COLO829 (cell line): Measurements from ENCODE around the gene FBXW10.
"Not testable (repeated sequence)": the region's sequence is repeated elsewhere in the genome, so short reads cannot be mapped to it uniquely, and the experiment has no call there.

Experiments used
- DNase-seq: peaks from one replicate; pipeline ENCODE4 v3.0.0; 2012; ENCODE audit warnings: low spot score

Gene FBXW10, protein sequence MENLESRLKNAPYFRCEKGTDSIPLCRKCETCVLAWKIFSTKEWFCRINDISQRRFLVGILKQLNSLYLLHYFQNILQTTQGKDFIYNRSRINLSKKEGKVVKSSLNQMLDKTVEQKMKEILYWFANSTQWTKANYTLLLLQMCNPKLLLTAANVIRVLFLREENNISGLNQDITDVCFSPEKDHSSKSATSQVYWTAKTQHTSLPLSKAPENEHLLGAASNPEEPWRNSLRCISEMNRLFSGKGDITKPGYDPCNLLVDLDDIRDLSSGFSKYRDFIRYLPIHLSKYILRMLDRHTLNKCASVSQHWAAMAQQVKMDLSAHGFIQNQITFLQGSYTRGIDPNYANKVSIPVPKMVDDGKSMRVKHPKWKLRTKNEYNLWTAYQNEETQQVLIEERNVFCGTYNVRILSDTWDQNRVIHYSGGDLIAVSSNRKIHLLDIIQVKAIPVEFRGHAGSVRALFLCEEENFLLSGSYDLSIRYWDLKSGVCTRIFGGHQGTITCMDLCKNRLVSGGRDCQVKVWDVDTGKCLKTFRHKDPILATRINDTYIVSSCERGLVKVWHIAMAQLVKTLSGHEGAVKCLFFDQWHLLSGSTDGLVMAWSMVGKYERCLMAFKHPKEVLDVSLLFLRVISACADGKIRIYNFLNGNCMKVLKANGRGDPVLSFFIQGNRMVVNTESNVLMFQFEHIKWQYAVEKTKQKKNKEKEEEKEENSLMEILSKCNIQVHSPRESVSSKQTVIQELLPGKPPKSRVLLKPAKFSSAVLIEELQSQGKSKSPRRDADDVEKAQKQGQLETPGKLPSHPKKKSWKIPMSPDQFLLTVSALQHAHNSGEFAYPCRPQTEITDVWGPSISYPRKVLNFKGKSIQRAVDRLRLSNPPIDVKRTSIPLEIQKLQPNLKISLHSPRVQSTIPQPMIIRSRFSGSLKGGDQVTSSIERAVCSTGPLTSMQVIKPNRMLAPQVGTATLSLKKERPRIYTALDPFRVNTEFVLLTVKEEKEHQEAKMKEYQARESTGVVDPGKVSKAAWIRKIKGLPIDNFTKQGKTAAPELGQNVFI

DNA sequence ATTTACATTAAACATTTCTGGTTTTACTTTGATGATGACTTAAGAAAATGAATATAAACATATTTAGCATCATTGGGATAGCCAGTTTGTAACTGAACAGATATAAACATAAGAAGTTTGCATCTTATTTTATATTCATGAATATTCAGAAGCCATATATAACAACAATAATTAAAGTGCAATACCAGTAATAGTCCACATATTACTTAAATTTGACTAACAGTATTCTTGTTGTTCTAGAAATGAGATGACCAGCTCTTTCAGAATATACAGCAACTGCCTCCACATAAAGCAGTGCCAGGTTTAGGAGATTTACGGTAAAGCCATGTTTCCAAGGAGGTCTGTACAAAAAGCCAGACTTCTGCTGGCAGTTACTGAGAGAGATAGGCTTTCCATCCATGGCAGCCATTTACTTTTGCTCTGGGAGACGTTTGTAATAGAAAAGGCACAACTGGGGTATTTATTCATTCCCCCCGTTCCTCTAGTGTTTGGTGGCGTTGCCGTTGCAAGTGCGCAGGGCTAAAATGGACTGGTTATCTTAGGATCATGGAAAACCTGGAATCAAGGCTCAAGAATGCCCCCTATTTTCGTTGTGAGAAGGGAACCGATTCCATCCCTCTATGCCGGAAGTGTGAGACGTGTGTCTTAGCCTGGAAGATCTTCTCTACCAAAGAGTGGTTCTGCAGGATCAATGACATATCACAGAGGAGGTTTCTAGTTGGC is at the start of gene FBXW10:
Gene FBXW10 (plus strand): TSS at position 356 of the 723 bp plus-strand sequence. CDS start 191 bp downstream, at position 547.
- not testable (repeated sequence) for DNase-seq

DNA sequence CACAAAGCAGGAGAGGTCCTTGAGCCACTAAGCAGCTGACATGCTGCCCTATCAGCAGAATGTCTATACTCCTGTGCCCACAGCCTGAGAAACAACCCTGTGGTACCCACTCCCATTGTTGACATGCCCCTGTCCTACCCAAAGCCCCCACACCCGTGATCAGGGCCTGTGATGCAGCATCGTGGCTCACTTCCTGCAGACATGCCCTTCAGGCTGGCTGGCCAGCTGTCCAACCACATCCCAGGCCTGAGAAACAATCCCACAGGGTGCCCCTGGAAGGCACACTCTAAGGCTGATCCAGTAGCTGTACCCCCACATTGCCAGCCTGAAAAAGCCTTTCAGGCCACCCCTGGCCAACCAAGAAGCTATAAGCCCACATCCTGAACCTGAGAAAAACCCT is 48.7 kb upstream of the FBXW10 start:
- not testable (repeated sequence) for DNase-seq

DNA sequence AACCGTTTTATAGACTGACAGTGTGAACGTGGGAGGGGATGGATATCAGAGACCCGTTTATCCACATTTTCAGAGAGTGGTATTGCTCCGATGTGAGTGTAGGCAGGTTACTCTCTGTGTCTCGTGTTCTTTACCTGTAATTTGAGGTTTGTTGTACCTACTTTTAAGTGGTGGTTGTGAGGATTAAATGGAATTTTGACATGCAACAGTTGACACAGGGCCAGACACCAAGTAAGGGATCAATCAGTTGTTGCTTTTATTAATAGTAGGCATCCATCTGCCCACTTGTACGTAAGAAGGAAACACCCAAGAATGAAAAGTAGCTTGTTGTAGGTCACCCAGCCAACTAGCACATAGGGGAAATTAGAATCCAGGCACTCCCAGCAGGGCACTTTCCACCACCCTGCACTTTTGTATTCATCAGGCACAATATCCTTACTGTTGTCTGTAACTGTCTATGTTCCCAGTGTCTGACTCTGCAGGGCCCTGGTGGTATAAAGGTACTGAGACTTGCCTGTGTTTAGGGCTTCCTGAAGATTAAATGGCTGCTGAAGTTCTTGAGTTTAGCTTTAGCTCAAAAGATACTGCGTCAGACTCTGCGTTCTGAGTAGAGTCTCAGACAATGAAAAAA is 45.3 kb upstream of the FBXW10 start:
- DNase-seq, result peak; percentile 0

- peak; percentile 8 for DNase-seq
Measured at GRCh38 chr17:18705955-18706354, 37.9 kb upstream of the FBXW10 start.

DNA sequence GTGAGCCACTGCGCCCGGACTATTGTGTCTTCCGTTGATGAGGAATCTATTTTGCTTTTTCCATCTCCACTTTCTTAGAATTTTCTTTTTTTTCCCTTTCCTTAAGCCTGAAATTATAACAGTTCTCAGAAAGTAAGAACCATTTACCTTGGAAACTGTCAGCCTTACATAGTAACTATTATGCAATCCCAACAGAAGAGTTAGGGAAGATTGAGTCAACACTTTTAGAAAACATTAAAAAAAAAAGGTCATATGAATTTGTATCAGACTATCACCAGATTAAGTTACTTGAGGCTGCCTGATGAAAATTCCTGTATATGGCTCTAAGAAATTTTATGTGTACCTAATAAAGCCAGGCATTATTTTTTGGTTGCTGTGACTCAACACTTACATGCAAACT is 35.6 kb upstream of the FBXW10 start:
- not testable (repeated sequence) for DNase-seq

GRCh38 chr17:18712354-18712999 is 31.4 kb upstream of the FBXW10 start:
- not testable (repeated sequence) for DNase-seq

DNA sequence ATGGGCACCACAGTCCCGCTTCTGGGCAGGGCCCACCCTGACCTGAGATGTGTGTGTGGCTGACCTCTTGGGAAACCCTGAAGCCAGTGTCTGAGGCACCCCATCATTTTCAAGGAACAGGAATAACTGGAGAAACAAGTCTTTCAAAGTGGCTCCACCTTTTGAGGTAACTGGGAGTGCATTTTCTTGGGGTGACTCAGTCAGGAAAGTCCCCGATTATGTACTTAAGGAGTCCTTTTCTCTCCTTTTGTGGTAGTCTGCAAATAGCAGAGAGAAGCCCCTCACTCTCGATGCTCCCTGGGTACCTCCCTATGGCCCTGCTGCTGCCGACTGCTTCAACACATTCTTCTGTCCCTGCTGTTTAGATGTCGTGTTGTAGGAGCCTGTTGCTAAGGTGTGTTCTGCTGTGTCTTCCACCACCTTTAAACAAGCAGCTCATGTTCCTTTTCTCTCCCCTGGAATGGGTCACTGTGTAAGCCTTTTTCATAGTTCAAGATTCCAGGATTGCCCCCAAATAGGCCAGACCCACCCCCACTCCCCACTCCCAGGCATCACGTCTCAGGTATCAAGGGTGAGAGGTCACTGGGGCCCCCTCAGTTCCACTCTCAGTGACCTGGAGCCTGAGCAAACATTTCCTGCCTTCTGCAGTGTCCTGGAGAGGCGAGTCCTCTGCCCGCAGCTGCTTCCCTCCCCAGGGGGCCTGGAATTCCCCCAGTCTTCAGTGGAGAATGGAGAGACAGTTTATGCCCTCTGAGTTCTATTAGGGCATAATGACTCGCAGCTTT is 25.0 kb upstream of the FBXW10 start:
- DNase-seq, result not testable (repeated sequence)

DNA sequence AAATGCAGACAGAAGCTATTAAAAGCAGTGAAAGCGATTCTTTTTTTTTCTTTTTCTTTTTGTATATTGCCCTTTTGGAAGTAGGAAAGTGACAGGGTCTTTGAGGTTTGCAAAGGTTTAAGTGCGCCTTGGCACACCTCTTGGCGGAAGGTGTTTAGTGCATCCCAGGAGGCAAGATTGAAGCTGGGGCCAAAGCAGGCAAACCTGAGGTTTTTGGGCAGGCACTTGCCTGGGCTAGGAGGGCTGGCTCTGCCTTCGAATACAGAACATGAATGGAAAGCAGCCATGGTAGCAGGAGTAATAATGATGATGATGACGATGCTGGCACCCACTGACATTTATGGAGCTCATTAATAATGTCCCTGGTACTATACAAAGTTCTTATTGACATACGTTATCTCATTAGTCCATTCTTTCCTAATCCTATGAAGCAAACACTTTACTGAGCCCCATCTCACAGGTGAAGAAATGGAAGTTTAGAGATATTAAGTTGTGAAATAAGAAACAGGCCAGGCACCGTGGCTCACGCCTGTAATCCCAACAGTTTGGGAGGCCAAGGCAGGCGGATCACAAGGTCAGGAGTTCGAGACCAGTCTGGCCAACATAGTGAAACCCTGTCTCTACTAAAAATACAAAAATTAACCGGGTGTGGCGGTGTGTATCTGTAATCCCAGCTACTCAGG is 24.3 kb upstream of the FBXW10 start:
- DNase-seq, result not testable (repeated sequence)

GRCh38 chr17:18721775-18722547 is 21.9 kb upstream of the FBXW10 start:
- not testable (repeated sequence) for DNase-seq

- not testable (repeated sequence) for DNase-seq
Measured at GRCh38 chr17:18722612-18723011, 21.2 kb upstream of the FBXW10 start.

DNA sequence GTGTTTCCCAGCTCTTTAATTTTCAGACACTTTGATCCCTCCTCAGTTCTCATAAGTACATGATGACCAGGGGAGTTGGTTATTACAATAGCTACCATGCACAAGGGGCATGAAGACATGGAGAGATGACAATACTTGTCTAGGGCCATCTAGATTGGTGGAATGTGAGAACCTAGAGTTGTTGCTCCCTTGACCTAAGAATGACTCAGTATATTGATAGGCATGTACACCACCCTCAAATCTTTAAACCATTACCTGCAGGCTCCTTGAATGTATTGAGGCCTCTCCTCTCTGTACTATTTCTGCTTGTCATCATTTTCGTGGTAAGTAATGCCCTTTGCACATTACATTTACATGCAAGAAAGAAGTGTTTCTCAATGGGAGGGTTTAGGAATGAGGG is 20.3 kb upstream of the FBXW10 start:
- not testable (repeated sequence) for DNase-seq

GRCh38 chr17:18732438-18732837 is 11.4 kb upstream of the FBXW10 start:
- not testable (repeated sequence) for DNase-seq

DNA sequence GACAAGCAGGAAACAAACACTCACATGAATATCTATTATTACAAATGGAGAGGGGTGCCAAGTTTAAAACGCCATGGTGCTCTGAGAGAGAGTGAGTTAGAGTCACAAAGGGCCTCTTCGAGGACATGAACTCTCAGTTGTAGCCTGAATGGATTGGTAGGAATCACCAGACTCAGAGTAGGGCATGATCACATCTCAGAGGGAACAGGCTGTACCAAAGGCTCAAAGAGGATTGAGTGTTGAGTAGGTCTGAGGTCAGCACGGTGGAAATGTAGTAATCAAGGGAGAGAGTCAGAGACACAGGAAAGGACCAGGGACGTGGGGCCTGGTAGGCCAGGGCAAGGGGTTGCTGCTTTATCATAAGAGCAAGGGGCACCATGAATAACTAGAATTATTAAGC is 10.5 kb upstream of the FBXW10 start:
- DNase-seq, result not testable (repeated sequence)

- not testable (repeated sequence) for DNase-seq
Measured at GRCh38 chr17:18739616-18740391, 4.0 kb upstream of the FBXW10 start.

DNA sequence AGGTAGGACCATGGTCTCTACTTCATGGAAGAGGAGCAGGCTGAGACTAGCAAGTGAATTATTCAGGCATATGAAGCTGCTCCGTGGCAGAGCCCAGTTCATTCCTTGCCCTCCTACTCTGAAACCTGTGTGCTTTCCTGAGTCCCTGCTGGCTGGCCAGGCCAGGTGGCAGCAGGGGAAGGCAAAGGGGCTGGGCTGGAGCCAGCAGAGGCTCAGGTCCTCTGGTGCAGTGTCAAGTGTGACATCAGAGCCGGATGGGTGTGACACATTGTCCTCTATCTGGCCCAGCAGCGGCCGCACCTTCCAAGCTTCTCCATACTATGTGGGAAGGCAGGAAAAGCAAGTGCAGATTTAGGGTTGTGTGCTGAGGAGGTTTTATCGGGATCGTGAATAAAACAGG is 2.6 kb upstream of the FBXW10 start:
- not testable (repeated sequence) for DNase-seq

DNA sequence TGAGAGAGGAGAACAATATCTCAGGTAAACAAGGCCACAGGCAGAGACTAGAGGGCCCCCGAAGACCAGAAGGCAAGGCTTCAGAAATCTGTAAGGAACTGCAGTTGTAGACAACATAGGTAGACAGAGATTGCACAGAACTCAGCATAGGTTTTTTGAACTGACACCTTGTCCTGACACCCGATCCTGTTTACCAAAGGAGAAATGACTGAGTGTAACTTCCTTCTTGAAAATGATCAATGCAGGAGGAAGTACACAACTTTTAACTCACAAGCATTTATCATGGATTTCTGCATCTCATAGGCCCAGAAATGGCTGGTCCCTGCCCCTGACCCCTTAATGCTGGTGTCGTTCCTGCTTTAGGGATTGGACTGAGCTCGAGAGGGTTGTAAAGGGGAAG is 872 bp downstream of the FBXW10 start:
- not testable (repeated sequence) for DNase-seq

GRCh38 chr17:18746551-18746950 is 2.7 kb downstream of the FBXW10 start:
- not testable (repeated sequence) for DNase-seq

- DNase-seq, result not testable (repeated sequence)
Measured at GRCh38 chr17:18747501-18747900, 3.6 kb downstream of the FBXW10 start.
